B cell (primary cell): ENCODE results near the gene RPS6KL1.
A peak's percentile ranks its signal among the peaks of the same experiment; 100 is the strongest.

Experiments used
- EZH2 ChIP-seq: IDR thresholded peaks from 2 replicates; pipeline ENCODE4 v1.6.1; 2012; ENCODE audit warnings: borderline replicate concordance, low read depth, mild to moderate bottlenecking, moderate library complexity, low read length; ENCODE audit not compliant: insufficient read depth, poor library complexity, severe bottlenecking
- TF ChIP-seq, protein P1 (sequence below): fragments of 200-600 bp; IDR thresholded peaks from one replicate; pipeline ENCODE4 v1.8.0; 2022; ENCODE audit warnings: antibody characterized with exemption, mild to moderate bottlenecking

DNA sequence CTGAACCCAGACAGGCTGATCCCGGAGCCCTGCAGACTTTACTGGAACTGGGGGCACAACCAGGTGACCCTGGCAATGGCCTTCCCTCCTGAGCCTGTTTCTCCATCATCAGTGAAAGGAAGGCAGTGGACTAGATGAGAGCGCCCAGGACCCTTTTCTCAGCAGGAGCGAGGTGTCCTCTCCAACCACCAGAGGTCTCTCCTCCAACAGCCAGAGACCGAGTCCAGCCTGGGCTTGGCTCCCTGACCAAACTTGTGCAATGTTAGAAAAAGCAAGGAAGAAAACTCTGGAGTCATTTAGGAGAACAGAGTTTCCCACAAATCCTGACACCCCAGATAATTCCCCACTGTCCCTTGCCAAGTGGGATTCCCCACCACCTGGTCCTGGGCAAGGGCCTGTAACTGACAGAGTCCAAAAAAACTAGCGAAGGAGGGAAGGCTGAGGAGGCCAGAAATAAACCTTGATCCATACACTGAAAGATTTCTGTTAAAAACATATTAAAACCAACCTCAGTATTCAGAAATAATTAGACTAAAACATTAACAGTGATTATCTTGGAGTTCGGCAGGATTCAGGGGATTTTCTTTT, 9.0 kb downstream of the RPS6KL1 start:
- TF ChIP-seq, protein P1, sequence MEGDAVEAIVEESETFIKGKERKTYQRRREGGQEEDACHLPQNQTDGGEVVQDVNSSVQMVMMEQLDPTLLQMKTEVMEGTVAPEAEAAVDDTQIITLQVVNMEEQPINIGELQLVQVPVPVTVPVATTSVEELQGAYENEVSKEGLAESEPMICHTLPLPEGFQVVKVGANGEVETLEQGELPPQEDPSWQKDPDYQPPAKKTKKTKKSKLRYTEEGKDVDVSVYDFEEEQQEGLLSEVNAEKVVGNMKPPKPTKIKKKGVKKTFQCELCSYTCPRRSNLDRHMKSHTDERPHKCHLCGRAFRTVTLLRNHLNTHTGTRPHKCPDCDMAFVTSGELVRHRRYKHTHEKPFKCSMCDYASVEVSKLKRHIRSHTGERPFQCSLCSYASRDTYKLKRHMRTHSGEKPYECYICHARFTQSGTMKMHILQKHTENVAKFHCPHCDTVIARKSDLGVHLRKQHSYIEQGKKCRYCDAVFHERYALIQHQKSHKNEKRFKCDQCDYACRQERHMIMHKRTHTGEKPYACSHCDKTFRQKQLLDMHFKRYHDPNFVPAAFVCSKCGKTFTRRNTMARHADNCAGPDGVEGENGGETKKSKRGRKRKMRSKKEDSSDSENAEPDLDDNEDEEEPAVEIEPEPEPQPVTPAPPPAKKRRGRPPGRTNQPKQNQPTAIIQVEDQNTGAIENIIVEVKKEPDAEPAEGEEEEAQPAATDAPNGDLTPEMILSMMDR = peak; percentile 34
- no peak for TF ChIP-seq EZH2
